TTC549 (cell line): ENCODE data around the gene PRELID3B.

ENCODE experiments used
- FAIRE-seq: peaks from 2 replicates; lab custom pipeline; 2012; peaks lifted over from hg19 to GRCh38; lab: Jason Lieb, UNC

The PRELID3B gene

GRCh38 chr20:58993332-58994248, 49.0 kb downstream of the PRELID3B start:
- FAIRE-seq, result no peak

- FAIRE-seq, result no peak
Measured at GRCh38 chr20:58992911-58993310, 49.7 kb downstream of the PRELID3B start.

GRCh38 chr20:58991715-58992114, 50.9 kb downstream of the PRELID3B start:
- FAIRE-seq, result no peak

GRCh38 chr20:58990651-58991445, 51.7 kb downstream of the PRELID3B start:
- no peak for FAIRE-seq

GRCh38 chr20:58989196-58989595, 53.4 kb downstream of the PRELID3B start:
- no peak for FAIRE-seq

DNA sequence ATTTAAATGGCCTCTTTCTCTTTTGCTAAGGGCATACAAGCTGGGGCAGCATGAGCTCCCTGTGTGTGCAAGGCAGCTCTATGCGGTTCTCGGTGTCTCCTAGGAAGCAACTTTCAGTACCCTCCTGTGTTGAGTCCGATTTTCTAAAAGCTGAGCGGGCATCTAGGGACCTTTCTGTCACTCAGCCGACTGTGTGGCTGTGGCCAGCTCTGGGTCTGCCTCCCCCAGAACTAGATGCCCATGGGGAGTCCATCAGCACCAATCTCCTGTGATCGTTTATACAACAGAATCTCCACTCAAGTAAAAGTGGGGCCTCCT, 54.1 kb downstream of the PRELID3B start:
- FAIRE-seq, result no peak

DNA sequence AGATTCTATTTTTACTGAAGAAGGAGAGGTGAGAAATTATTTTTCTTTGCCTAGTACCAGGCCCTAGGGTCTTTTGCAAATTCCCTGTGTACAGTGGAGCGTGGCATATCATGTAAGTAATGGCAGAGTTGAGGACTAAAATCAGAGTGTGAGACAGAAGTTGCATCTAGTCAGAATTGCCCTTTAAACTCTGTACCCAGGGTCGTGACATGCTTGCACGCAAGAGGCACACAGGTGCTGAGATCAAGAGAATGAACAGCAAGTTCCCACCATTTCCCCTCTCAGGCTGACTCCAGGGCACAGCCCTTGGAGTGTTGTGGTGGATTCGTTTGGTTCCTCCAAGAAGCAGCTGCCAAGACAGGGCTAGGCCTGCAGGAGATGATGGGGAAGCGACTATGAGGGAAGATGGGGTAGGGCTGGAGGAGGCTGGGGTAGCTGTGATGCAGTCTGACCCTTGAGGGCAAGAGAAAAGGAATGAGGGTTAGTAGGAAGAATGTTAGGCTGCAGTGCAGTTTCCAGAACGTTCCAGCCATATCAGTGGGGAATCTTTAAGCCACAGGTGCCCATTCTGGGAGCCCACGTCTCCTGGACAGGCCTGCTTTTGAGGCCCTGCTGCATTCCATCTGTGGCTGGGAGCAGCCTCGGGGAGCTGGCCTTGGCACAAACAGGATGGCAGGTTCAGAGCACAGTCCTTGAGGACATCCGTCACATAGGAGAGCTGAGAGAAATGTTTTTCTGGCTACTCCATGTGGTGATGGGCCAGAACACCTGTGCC, 54.6 kb downstream of the PRELID3B start:
- no peak for FAIRE-seq

DNA sequence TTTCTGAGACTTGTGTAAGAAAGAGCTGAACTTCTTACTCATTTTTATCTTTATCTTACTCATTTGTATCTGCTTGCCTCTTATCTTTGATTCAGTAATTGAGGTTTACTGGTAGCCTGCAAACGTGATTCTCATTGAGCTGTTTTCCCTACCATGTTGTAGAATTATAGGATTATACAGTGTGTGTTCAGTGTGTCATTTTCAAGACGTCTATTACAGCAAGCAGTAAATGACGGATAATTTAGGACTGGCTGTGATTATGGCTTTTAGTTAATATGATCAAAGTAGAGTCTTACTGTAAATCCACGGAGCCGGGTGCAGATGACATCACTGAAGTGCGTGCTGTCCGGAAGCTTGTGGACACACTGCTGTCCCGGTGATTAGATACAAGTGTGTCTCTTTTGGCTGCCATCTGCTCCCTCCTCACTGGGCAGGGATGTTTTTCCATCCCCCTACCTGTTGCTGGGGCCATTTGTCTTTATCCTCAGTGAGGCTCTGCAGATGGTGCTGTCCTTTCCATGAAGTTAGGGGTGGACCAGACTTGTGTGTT, 55.5 kb downstream of the PRELID3B start:
- no peak for FAIRE-seq

GRCh38 chr20:58986286-58986967, 56.2 kb downstream of the PRELID3B start:
- no peak for FAIRE-seq

DNA sequence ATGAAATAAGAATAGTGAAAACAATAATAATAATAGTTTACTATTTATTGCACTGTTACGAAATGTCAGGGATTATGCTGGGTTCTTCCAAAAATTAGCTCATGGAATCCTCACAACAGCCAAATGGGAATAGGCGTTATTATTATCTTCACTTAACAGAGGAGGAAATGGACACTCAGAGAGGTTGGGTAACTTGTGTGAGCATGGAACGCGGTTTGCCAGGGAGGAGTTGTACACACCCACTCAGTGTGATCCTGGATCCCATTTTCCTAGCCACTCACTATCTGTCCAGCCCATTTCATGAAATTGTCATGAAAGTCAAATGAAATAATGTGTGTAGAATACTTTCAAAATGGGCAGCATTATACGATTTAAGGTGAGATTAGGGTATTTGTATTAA, 56.9 kb downstream of the PRELID3B start:
- no peak for FAIRE-seq

DNA sequence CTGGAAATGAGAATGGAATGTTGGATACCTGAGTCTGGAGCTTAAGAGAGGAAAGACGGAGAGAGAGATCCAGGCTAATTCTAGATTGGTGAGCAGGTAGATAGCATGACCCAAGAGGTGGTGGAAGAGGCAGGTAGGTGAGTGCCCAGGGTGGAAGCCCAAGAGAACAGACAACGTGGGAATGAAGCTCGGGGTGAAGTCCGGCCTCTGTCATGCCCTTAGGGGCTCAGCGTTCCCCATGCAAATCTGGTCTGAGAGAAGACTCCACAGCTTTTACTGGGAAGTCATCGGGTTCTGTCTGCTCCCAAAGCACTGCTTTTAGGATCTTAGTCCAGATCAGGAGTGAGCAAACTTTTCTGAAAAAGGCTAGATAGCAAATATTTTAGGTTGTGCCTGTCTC, 57.9 kb downstream of the PRELID3B start:
- FAIRE-seq, result no peak
